ENCODE measurements around the gene LCOR.

Gene LCOR

GRCh38 chr10:96890580-96890979 is 58.5 kb downstream of the LCOR start:
- no peak for DNase-seq

GRCh38 chr10:96891840-96892239 is 59.7 kb downstream of the LCOR start:
- no peak for DNase-seq

GRCh38 chr10:96895662-96896424 is 63.7 kb downstream of the LCOR start:
- no peak for DNase-seq

- DNase-seq = no peak
Observed at GRCh38 chr10:96896884-96897589, 64.9 kb downstream of the LCOR start.

GRCh38 chr10:96902117-96902516 is 70.0 kb downstream of the LCOR start:
- no peak for DNase-seq

GRCh38 chr10:96902731-96903358 is 70.7 kb downstream of the LCOR start:
- DNase-seq = no peak

GRCh38 chr10:96904648-96905047 is 72.5 kb downstream of the LCOR start:
- DNase-seq = no peak

- DNase-seq = no peak
Observed at GRCh38 chr10:96906864-96907263, 74.8 kb downstream of the LCOR start.

- peak; percentile 22 for DNase-seq
Observed at GRCh38 chr10:96910488-96911395, 78.6 kb downstream of the LCOR start.

- no peak for DNase-seq
Observed at GRCh38 chr10:96912405-96912804, 80.3 kb downstream of the LCOR start.

GRCh38 chr10:96913906-96914305 is 81.8 kb downstream of the LCOR start:
- DNase-seq = no peak

- DNase-seq = no peak
Observed at GRCh38 chr10:96917628-96918027, 85.5 kb downstream of the LCOR start.

GRCh38 chr10:96918214-96919002 is 86.3 kb downstream of the LCOR start:
- no peak for DNase-seq

GRCh38 chr10:96919785-96920430 is 87.8 kb downstream of the LCOR start:
- DNase-seq = no peak

- DNase-seq = no peak
Observed at GRCh38 chr10:96921655-96922054, 89.6 kb downstream of the LCOR start.

- no peak for DNase-seq
Observed at GRCh38 chr10:96922978-96923948, 91.2 kb downstream of the LCOR start.

- no peak for DNase-seq
Observed at GRCh38 chr10:96924861-96925260, 92.8 kb downstream of the LCOR start.

GRCh38 chr10:96930469-96930868 is 98.4 kb downstream of the LCOR start:
- DNase-seq = no peak

- DNase-seq = no peak
Observed at GRCh38 chr10:96935148-96935547, 103.0 kb downstream of the LCOR start.

GRCh38 chr10:96935810-96936209 is 103.7 kb downstream of the LCOR start:
- DNase-seq = no peak
